NCI-H69 (cell line): ENCODE results near the gene SPOUT1.
"Not testable (repeated sequence)": the region's sequence is repeated elsewhere in the genome, so short reads cannot be mapped to it uniquely, and the experiment has no call there.

Experiments used
- DNase-seq: peaks from one replicate; lab custom pipeline; 2025; lab: John Stamatoyannopoulos, UW

The SPOUT1 gene

GRCh38 chr9:128809831-128810230, 19.8 kb downstream of the SPOUT1 start:
- DNase-seq: no peak

DNA sequence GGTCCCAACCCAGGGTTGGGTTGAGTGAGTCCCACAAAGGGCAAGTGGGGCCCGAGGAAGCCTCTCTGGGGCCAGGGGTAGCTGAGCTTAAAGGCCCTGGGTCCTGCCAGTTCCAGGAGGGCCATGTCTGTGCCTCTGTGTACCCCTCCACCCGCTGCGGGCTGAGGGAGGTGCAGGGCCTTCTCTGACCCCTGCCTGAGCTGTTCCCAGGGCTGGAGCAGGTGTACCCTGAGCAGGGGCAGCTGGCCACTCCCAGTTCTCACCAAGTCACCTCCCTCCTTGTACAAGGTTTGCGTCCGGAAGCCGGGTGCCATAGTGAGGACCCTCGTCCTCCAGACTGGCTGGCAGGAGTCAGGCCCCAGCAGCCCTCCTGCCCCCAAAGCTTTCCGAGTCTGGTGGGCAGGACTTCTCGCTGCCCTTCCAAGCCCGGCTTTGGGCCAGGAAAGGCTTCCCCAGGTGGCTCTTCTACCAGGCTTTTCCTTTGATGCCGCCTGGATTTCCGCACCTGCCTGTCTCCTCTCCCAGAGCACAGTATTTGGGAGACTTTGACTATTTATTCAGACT, 20.5 kb downstream of the SPOUT1 start:
- DNase-seq: no peak

DNA sequence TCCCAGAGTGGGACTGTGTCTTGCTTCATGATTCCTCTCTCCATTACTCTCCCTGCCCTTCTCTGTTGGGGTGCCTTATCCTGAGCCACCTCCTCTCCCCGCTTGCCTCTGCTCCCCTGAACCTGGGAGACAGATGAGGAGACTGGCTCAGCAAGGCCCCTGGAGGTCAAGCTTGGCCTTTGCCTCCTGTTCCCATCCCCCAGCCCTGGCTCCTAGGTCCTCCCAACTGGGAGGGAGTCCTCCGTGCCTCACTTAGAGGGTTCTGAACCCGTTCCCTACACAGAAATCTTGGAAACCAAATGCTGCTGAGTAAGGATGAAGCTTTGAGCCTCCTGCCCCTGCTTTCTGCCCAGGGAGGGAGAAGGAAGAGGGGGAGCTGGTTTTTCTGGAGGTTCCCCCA, 21.1 kb downstream of the SPOUT1 start:
- no peak for DNase-seq

- DNase-seq: no peak
Observed at GRCh38 chr9:128807827-128808226, 21.8 kb downstream of the SPOUT1 start.

DNA sequence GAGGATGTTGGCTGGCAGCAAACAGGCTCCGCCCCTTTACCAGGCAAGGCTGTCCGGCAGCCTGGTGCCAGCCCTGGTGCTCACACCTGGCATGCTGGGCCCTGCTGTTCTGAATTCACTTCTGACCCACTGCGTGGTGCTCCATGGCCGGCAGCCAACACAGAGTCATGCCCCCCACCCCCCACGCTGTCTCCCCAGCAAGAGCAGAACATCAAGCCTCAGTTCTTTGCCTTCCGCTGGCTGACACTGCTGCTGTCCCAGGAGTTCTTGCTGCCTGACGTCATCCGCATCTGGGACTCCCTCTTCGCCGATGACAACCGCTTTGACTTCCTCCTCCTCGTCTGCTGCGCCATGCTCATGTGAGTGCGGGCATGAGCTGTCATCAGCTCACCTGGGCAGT, 23.9 kb downstream of the SPOUT1 start:
- no peak for DNase-seq

- no peak for DNase-seq
Observed at GRCh38 chr9:128802482-128802881, 27.1 kb downstream of the SPOUT1 start.

DNA sequence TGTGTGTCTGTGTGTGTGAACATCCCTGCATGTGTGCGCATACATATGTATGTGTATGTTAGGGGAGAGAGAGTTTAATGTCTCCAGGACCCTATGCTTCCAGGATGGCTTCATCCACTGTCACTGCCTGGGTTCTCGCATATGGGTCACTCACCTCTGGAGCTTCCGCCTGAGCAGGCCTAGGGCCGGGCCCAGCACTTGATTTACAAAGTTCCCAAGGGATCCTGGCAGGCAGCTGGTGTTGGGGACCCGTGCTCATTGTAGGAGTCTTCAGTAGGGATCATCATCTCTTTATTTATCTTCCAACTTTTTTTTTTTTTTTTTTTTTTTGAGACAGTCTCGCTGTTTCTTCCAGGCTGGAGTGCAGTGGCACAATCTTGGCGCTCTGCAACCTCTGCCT, 29.5 kb downstream of the SPOUT1 start:
- DNase-seq: no peak

GRCh38 chr9:128798896-128799295, 30.7 kb downstream of the SPOUT1 start:
- no peak for DNase-seq

DNA sequence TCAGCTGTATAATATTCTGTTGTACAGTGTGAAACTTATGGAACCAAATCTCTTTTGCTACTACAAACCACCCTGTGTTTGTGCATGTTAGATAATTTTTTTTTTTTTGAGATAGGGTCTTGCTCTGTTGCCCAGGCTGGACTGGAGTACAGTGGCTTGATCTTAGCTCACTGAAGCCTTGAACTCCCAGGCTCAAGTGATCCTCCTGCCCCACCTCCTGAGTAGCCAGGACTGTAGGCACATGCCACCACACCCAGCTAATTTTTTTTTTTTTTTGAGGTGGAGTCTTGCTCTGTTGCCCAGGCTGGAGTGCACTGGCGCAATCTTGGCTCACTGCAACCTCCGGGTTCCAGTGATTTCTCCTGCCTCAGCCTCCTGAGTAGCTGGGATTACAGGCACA, 34.6 kb downstream of the SPOUT1 start:
- not testable (repeated sequence) for DNase-seq

- DNase-seq: no peak
Observed at GRCh38 chr9:128792978-128793686, 36.5 kb downstream of the SPOUT1 start.

GRCh38 chr9:128792134-128792533, 37.5 kb downstream of the SPOUT1 start:
- no peak for DNase-seq

DNA sequence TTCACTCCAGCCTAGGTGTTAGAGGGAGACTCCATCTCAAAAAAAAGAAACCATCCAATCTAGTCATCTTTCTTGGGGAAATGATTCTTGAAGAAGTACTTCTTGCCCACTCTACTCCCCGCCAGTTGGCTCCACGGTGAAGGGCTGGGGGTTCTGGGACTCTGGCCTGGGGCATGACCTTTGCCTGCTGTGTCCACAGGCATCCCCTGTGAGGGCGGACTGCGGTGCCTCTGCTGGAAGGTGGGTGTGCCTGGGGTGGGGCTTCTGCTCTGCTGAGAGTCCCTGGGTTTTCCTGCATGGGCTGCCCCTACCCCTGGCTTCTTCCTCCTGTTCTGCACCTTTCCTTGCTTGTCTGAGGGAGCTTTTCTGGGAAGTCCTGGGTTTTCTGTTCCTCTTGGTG, 39.1 kb downstream of the SPOUT1 start:
- DNase-seq: no peak

DNA sequence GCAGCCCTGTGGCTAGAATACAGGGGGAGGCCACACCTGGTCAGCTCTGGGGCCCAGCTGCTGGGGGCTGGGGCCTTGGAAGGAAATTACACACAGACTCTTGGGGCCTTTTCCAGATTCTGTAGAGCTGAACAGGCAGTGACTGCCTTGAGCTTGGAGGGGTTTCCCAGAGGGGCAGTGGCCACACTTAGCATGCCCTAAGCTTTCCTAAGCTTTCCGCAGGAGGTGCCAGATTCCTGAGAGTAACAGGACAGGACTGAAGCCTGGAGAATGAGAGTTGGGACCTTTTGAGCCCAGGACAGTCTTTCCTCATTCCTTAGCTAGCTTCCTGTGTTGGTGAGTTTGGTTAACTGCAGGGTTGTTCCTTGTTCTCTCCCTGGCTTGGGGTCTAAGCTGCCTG, 41.1 kb downstream of the SPOUT1 start:
- DNase-seq: no peak

DNA sequence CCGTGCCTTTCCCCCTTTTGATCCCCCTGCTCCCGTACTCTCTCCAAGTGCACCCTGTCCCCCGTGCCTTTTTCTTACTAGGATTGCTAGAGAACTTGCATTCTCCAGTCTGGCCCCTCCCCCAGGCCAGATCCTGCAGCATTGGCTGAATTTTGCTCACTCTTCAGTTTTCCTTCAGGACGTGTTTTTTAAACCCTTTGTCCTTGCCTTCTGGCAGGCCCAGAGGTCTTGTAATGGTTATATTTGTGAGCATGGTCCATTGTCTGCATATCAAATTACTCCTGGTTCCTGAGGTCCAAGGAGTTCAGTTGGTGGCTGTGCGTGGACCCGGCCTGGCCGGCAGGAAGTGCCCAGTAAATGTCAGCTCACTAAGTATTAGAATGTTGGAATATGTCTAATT, 41.9 kb downstream of the SPOUT1 start:
- peak; percentile 44 for DNase-seq

DNA sequence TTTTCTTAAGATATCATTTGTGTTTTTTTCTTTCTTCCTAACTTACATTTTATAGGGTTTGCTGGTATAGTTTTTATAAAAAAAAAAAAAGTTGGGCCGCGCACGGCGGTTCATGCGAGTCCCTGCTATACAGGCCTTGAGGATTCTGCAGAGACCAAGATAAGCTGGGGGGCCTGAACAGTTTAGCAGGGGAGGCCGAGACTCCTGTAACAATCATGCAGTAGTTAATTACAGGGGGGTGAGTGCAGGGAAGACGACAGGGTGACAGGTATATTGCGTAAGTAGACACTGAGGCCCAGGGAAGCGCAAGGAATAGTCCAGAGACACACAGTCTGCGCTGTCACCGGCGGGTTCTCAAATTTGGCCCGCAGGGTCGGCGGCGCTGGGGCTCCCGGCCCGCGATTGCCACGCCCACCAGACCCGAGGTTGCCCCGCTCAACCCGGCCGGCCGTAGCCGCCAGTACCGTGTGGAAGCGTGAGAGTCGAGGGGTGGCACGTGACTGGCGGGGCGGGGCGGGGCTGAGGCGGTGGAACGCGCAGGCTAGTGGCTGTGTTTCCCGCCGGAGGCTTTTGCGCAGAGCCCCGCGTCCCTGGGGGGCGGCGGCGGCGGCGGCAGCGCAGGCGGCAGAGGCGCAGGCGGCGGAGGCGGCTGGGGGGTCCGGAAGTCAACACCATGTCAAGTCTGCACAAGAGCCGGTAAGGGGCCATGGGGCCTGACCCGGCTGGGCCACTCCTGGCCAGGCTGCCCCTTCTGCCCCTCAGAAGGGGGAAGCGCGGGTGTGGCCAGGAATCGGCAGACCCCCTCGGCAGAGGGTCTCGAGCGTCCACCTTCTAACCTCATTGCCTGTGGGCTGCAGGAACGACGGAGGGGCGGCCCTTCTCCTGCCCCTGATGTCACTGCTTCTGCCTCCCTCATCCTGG, 42.7 kb downstream of the SPOUT1 start, which contains the start of gene TBC1D13:
Gene TBC1D13, plus strand, starts transcription at position 573 of the 921 bp plus-strand sequence. Its CDS starts 101 bp downstream, at position 674.
- DNase-seq: peak; percentile 93

GRCh38 chr9:128785427-128785826, 44.2 kb downstream of the SPOUT1 start:
- no peak for DNase-seq

DNA sequence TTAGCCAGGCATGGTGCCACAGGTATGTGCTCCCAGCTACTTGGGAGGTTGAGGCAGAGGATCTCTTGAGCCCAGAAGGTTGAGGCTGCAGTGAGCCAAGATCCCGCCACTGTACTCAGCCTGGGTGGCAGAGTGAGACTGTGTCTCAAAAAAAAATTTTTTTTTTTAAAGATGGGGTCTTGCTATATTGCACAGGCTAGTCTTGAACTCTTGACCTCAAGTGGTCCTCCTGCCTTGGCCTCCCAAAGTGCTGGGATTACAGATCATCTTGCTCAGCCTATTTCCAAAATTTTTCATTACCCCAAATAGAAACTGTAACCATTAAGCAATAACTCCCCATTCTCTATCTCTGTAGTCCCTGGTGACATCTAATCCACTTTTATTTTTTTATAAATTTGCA, 46.9 kb downstream of the SPOUT1 start:
- no peak for DNase-seq

GRCh38 chr9:128781187-128782070, 48.2 kb downstream of the SPOUT1 start:
- no peak for DNase-seq

GRCh38 chr9:128780093-128780492, 49.5 kb downstream of the SPOUT1 start:
- not testable (repeated sequence) for DNase-seq

GRCh38 chr9:128774804-128775203, 54.8 kb downstream of the SPOUT1 start:
- no peak for DNase-seq

DNA sequence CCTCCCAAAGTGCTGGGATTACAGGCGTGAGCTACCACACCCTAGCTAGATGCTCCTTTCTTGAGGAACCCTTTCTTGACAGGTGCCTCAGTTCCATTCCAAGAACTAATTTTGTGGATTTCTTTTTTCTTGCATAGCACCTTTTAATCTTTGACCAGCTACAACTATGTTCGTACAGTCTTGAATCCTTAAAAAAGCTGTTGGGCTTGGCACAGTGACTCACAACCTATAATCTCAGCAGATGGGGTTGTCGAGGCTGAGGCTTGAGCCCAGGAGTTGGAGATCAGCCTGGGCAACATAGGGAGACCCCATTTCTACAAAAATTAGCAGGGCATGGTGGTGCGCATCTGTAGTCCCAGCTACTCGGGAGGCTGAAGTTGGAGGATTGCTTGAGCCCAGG, 56.5 kb downstream of the SPOUT1 start:
- no peak for DNase-seq
